ENCODE measurements around the gene PHC1.
A peak's percentile ranks its signal among the peaks of the same experiment; 100 is the strongest.

PHC1 gene

DNA sequence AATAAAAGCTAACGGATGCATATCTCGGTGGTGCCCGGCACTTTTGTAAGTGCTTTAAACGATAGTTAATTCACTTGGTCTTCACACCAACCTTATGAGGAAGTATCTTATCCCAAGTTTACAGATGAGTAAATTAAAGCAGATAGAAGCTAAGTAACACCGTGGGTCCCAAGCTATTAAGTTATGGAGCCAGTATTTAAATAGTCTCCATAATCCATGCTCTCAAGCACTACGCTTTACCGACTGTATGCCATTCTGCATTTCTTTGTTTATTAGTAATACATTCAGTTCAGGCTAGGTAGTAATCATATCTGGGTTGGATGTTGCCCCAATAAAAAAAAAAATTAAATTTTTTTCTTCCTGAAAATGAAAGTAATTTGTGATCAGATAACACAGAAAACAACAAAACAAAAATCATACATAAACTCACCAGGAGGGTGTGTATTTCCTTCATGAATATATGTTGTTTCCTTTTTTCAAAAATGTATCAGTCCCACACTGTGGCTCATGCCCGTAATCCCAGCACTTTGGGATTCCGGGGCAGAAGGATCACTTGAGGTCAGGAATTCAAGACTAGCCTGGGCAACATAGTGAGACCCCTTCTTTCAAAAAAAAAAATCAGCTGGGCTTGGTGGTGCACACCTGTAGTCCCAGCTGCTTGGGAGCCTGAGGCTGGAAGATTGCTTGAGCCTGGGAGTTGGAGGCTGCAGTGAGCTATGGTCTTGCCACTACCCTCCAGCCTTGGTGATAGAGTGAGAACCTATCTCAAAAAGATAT is 36.6 kb downstream of the PHC1 start:
- DNase-seq, result no peak

DNA sequence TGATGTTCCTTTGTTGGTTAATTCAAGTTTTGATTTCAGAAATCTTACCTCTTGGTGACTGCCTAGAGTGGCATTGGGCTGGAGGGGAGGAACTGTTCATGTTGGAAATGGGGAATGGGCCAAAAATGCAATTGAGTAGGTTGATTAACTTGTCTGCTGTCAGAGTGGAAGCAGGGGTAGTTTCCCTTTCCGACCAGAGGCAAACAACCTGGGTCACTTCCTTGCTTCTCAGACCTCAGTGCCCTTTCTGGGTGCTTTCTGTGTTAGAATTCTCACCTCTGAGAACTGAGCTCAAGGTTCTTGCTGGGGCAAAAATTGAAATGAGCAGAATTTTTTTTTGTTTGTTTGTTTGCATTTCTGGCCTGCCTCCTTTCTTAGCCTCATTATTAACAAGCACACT is 37.4 kb downstream of the PHC1 start:
- no peak for DNase-seq

DNA sequence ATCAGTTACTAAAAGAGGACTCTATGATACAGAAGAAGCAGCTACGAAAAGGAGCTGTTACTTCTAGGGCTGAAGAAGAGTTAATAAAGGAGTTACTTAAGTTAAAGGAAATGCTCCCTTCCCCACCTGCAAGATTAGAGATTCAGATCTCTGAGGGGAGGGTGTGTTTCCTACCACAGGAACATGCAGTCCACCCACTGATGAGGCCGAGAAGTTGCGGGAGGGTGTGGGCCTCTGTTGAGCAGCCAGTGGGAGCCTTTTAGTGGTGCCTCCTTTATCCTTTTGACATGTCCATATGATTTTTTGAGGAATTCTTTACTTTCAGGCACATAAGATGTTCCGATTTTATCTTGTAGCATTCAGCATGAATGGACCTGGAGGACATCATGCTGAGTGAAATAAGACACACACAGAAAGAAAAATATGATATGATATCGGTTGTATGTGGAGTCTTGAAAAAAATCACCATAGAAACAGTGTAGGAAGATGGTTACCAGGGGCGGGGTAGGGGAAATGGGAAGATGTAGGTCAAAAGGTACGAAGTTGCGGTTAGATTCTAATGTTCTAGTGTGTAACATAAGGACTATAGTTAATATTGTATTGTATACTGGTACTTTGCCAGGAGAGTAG is 39.6 kb downstream of the PHC1 start:
- peak; percentile 24 for DNase-seq

DNA sequence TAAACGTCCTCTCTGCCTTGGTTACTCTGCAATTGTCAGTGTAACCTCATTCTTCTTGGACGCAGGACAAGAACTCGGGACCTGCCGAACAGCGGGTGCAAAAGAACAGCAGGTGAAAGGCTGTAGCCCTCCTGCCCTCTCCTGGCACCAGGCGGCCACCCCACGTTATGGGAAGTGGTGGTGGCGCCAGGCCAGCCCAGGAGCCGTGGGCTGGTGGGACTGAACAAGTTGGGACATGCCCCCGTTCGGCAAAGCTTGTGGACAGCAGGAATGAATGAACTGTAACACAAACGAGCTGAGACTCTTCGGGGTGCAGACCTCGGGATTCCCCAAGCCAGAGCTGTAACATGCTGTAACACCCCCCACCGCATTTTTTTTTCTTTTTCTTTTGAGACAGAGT is 41.8 kb downstream of the PHC1 start:
- no peak for DNase-seq

DNA sequence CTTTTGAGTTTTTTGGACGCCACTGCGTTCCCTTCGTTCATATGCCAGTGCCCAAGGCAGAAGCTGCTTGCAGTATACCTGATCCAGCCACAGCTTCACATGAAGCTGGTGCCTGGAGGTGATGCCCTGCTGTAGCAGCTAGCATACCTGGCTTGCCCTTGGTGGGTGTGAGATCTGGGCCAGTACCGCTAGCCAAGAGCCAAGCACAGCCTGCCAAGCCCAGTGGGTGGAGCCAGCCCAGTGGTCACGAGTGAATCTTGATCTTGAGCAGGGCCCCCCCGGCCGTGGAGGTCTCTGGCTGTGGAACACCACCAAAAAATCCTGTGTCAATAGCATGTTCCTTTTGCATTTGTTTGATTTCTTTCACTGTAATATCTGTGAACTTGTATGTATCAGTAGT is 42.5 kb downstream of the PHC1 start:
- no peak for DNase-seq

DNA sequence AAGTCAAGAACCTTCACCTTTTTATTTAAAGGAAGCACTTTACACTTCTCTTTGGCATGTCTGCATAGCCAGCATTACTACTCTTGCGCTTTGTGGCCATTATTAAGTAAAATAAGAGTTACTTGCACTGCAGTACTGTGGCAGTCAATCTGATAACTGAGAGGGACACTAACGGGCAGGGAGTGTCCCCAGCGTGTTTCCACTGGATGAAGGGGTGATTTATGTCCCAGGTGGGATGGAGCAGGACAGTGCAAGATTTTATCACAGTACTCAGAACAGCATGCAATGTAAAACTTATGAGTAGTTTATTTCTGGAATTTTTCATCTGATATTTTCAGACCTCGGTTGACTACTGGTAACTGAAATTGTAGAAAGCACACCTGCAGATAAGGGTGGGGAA is 43.3 kb downstream of the PHC1 start:
- DNase-seq, result no peak

DNA sequence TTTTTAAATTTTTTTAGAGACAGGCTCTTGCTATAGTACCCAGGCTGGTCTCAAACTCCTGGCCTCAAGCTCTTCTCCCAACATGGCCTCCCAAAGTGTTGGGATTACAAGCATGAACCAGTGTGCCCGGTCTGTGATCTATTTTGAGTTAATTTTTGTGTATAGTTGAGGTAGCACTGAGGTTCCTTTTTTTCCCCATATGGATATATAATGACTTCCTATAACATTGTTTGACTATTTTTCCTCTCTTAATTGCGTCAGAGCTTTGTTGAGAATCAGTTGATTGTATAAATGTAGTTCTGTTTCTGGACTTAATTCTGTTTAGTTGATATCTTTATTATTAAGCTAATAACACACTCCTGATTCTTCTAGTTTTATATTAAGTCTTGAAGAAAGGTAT is 43.8 kb downstream of the PHC1 start:
- DNase-seq, result no peak

DNA sequence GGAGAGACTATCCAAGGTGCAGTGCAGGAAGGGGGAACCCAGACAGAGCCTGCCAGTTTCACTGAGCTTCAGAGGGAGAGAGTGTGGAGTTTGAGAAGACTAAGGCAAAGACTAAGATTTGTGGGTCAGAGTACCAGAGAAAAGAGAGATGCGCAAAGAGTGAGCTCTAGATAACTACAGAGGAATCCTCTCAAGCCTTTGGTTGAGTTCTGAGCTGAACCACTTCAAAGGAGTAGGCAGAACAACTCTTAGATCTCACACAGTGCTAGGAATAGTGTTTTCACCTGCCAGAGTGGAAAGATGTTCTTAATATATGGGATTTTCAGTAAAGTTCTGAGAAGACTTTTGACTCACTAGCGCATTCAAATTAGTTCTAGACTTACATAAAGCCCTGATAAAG is 45.9 kb downstream of the PHC1 start:
- no peak for DNase-seq

DNA sequence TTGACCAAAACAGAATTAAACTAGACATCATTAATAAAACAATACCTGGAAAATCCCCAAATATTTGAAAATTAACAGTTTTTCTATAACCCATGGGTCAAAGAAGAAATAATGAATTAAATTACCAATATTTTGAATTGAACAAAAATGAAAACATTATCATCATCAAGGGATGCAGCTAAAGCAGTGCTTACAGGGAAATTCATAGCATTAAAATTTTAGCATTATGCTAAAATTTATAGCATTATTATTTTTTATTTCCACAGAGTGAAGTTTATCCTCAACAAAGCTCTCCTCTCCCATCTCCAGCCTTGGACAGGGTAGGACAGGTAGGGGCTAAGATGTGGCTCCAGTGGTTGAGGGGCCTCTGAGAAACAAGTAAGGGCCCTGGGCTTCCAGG is 54.5 kb downstream of the PHC1 start:
- DNase-seq, result no peak

DNA sequence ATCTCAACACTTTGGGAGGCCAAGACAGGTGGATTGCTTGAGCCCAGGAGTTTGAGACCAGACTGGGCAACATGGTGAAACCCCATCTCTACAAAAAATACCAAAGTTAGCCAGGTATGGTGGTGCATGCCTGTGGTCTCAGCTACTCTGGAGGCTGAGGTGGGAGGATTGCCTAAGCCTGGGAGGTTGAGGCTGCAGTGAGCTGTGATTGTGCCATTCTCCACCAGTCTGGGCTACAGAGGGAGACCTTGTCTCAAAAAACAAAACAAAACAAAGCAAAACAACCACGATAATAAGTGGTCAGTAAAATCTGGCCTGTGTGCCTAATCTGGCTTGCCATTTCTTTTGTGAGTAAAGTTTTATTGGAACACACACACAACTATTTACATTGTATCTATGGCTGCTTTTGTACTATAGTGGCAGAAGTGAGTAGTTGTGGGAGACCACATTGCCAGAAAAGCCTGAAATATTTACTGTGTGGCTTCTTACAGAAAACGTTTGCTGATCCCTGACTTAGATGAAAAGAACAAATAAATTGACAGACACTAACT is 55.6 kb downstream of the PHC1 start:
- no peak for DNase-seq

DNA sequence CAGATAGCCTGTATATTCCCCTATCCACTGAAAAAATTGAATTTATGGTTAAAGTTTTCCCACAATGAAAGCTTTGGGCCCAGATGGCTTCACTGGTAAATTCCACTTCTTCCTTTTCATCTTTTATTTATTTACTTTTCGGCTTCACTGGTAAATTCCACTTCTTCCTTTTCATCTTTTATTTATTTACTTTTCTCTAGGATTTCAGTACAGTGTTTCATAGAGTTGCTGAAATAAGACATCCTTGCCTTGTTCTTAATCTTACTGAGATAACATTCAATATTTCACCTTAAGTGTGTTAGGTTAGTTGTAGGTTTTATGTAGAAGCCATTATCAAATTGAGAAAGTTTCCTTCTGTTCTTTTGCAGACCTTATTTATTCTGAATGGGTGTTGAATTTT is 56.1 kb downstream of the PHC1 start:
- DNase-seq, result no peak

DNA sequence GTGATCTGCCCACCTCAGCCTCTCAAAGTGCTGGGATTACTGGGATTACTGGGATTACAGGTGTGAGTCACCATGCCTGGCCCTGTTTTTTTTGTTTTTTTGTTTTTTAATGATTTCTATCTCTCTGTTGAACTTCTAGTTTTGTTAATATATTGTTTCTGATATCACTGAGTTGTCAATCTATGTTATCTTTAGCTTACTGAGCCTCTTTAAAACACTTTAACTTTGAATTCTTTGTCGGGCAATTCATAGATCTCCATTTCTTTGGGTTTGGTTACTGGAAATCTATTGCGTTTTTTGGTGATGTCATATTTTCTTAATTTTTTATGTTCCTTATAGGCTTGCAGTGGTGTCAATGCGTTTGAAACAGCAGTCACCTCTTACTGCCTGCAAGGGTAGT is 65.8 kb downstream of the PHC1 start:
- DNase-seq, result no peak

DNA sequence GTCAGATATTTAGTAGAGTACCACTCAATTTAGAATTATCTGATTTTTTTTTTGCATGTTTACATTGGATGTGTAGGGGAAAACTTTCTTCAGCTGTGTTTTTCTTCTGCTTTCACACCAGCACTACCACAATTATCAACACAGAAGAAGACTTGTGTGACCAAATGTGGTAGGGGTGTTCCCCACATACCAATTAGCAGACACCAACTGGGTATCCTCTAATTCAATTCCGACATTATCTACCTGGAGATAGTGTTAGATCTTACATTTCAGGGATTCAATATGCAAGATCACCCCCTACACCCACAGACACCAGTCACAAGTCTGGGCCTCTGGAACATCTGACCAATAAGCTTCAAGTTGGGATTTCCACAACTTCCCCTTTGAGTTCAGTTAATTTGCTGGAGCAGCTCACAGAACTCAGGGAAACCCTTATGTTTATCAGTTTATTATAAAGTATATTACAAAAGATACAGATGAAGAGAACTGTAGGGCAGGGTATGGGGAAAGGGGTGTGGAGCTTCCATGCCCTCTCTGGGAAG is 71.0 kb downstream of the PHC1 start:
- DNase-seq, result no peak

DNA sequence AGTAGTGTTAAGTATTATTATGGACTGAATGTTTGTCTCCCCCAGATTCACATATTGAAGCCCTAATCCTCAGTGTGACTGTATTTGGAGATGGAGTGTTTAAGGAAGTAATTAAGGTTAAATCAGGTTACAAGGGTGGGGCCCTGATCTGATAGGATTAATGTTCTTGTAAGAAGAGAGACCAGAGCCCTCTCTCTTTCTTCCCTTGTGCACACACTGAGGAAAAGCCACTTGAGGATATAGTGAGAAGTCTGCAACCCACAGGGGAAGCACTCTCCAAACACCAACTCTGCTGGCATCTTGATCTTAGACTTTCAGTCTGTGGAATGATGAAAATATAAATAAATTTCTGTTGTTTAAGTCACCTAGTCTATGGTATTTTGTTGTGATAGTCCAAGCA is 72.9 kb downstream of the PHC1 start:
- DNase-seq, result no peak

DNA sequence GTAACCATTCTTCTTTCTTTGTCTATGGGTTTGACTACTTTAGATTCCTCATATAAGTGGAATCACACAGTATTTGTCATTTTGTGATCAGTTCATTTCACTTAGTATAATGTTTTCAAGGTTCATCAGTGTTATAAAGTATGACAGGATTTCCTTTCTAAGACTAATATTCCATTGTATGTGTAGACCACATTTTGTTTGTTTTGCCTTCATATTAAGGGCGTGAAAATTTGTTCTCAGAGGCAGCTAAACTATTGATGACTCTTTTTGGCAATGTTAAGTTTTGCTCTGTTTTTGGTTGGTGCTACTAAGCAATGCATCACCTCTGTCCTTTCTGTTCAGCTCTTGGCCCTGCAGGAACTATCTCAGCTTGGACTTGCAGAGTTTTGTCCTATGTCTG is 73.4 kb downstream of the PHC1 start:
- no peak for DNase-seq

DNA sequence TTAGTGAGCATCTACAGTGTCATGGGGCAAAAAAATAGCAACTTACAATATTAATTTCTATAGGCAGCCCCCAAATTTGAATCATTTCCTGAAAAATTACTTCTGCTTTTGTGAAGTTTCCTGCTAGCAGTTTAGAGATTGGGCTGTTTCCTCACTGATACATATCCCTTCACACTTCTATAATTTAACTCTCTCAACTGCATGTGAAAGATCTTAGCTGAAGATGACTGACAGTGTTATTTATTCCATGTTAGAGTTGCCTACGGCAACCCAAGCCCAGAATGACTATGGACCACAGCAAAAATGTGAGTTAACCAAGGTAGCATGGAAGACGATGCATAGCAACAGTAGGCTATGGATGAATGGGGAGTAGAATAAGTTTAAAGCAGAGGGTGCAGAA is 75.1 kb downstream of the PHC1 start, which contains the start of gene KLRG1:
Gene KLRG1, plus strand, starts transcription at position 134 of the 400 bp plus-strand sequence. Its CDS starts 90 bp downstream, at position 224.
- DNase-seq, result no peak
